Neural progenitor cell (in vitro differentiated cells): Measurements from ENCODE around the gene EFNA2. TPM values are rescaled to one million over a fixed set of nuclear protein-coding genes. Genes with fewer than 3 reads are reported as not detected.

Experiments used
- DNase-seq: peaks from one replicate; pipeline ENCODE4 v3.0.0-alpha.2; 2016; ENCODE audit warnings: low spot score
- H2AFZ ChIP-seq: fragments of 200-600 bp; sonication (generic); replicated peaks from 2 replicates; pipeline ENCODE4 v1.6.1; 2016; ENCODE audit warnings: antibody characterized with exemption
- H3F3A ChIP-seq: fragments of 200-600 bp; sonication (generic); 2 replicates; pipeline ENCODE4 v1.6.1; 2016; ENCODE audit warnings: antibody characterized with exemption, low read depth
- H3K27ac ChIP-seq: fragments of 200-600 bp; sonication (generic); 2 replicates; pipeline ENCODE4 v1.5.1; 2016; ENCODE audit warnings: mild to moderate bottlenecking
- H3K27me3 ChIP-seq: fragments of 200-600 bp; sonication (generic); 2 replicates; pipeline ENCODE4 v1.6.1; 2016; ENCODE audit warnings: mild to moderate bottlenecking, moderate library complexity
- H3K36me3 ChIP-seq: fragments of 200-600 bp; sonication (generic); 2 replicates; pipeline ENCODE4 v1.5.1; 2016
- H3K4me1 ChIP-seq: fragments of 200-600 bp; sonication (generic); 2 replicates; pipeline ENCODE4 v1.6.1; 2016; ENCODE audit warnings: mixed run types
- H3K4me2 ChIP-seq: fragments of 200-600 bp; sonication (generic); 2 replicates; pipeline ENCODE4 v1.6.1; 2016
- H3K4me3 ChIP-seq: fragments of 200-600 bp; sonication (generic); 2 replicates; pipeline ENCODE4 v1.5.1; 2016
- H3K79me2 ChIP-seq: fragments of 200-600 bp; sonication (generic); 2 replicates; pipeline ENCODE4 v1.6.1; 2016; ENCODE audit warnings: low read depth
- H3K9ac ChIP-seq: fragments of 200-600 bp; sonication (generic); 2 replicates; pipeline ENCODE4 v1.6.1; 2016
- H3K9me3 ChIP-seq: fragments of 200-600 bp; sonication (generic); 2 replicates; pipeline ENCODE4 v1.5.1; 2016; ENCODE audit warnings: low read depth
- H4K20me1 ChIP-seq: fragments of 200-600 bp; sonication (generic); 2 replicates; pipeline ENCODE4 v1.6.1; 2016; ENCODE audit warnings: low read depth
- H3K27ac Mint-ChIP-seq: 3 replicates; pipeline ENCODE4 v1.8.0; 2021; ENCODE audit warnings: mixed read lengths
- H3K27me3 Mint-ChIP-seq: 2 replicates; pipeline ENCODE4 v1.8.0; 2022; ENCODE audit warnings: low read depth, mild to moderate bottlenecking, inconsistent platforms, moderate library complexity, mixed read lengths; ENCODE audit not compliant: insufficient read depth
- H3K36me3 Mint-ChIP-seq: 3 replicates; pipeline ENCODE4 v1.8.0; 2021; ENCODE audit warnings: mixed read lengths
- H3K4me1 Mint-ChIP-seq: 3 replicates; pipeline ENCODE4 v1.8.0; 2021; ENCODE audit warnings: mixed read lengths
- H3K4me3 Mint-ChIP-seq: 3 replicates; pipeline ENCODE4 v1.8.0; 2021; ENCODE audit warnings: mild to moderate bottlenecking, moderate library complexity, mixed read lengths
- H3K9me3 Mint-ChIP-seq: 3 replicates; pipeline ENCODE4 v1.8.0; 2020; ENCODE audit warnings: mixed read lengths
- EZH2 ChIP-seq: fragments of 200-600 bp; sonication (generic); IDR thresholded peaks from 2 replicates; pipeline ENCODE4 v1.6.1; 2017; ENCODE audit warnings: antibody characterized with exemption, mild to moderate bottlenecking, moderate library complexity
- EZH2phosphoT487 ChIP-seq: fragments of 200-600 bp; sonication (generic); IDR thresholded peaks from 2 replicates; pipeline ENCODE4 v1.6.1; 2017; ENCODE audit warnings: antibody characterized with exemption
- total RNA-seq: library from RNA; depleted of rRNA; stranded (reverse); fragments of >200 nt; gene quantifications from 2 replicates; pipeline ENCODE4 v1.2.3, GENCODE V29; 2015; ENCODE audit warnings: low replicate concordance
- TF ChIP-seq, protein P1 (sequence below): fragments of 200-600 bp; sonication (generic); IDR thresholded peaks from 2 replicates; pipeline ENCODE4 v1.5.1; 2017; ENCODE audit warnings: antibody characterized with exemption, mild to moderate bottlenecking

Gene EFNA2
- 13.2 and 34.7 TPM in 2 replicates for total RNA-seq

DNA sequence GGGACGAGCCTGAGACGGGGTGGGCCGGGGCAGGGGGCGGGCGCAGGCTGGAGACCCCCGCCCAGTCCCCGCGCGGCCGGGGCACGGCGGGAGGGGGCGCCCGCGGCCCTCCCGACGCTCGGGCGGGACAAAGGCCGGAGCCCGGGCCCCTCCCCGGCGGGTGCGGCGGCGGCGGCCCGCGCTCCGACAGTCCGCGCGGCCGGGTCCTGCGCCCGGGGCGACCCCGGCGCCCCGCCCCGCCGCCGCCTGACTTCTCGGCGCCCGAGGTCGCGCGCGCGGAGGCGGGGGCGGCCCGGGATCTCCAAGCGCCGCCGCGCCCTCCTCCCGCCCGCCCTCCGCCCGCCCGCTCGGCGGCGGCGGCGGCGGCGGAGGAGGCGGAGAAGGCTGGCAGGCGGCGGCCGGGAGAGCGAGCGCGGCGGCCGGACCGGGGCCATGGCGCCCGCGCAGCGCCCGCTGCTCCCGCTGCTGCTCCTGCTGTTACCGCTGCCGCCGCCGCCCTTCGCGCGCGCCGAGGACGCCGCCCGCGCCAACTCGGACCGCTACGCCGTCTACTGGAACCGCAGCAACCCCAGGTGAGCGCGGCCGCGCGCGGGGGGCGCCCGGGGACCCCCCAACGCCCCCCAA, at the start of gene EFNA2:
EFNA2 (plus strand) TSS at position 137 of the 624 bp plus-strand sequence; CDS start at position 433, 296 bp downstream.
- H3K9me3 ChIP-seq: no peaks in the 10 kb centered on the region
- peak within 1 kb of the TSS; percentile 35 for H3K9ac ChIP-seq
- H3K27ac ChIP-seq: no peak within 1 kb of the TSS
- peak within 1 kb of the TSS; percentile 100 for H3K4me2 ChIP-seq
- H4K20me1 ChIP-seq: peaks cover 43% of the 10 kb centered on the region
- Mint-ChIP-seq H3K36me3 (no peaks in the 10 kb centered on the region), H3K9me3 (no peaks in the 10 kb centered on the region), H3K4me1 (peaks cover 17% of the 10 kb centered on the region), H3K4me3 (peak within 1 kb of the TSS; percentile 88), H3K27ac (peak within 1 kb of the TSS; percentile 61), H3K27me3 (peaks cover 5% of the 10 kb centered on the region)
- peak within 1 kb of the TSS; percentile 61 for H2AFZ ChIP-seq
- peak; percentile 79 for DNase-seq
- peaks cover 25% of the 10 kb centered on the region for H3K27me3 ChIP-seq
- H3K36me3 ChIP-seq: no peaks in the 10 kb centered on the region
- peaks cover 28% of the 10 kb centered on the region for H3K79me2 ChIP-seq
- peak within 1 kb of the TSS; percentile 74 for H3K4me3 ChIP-seq
- peaks cover 17% of the 10 kb centered on the region for H3K4me1 ChIP-seq
- TF ChIP-seq, protein P1, sequence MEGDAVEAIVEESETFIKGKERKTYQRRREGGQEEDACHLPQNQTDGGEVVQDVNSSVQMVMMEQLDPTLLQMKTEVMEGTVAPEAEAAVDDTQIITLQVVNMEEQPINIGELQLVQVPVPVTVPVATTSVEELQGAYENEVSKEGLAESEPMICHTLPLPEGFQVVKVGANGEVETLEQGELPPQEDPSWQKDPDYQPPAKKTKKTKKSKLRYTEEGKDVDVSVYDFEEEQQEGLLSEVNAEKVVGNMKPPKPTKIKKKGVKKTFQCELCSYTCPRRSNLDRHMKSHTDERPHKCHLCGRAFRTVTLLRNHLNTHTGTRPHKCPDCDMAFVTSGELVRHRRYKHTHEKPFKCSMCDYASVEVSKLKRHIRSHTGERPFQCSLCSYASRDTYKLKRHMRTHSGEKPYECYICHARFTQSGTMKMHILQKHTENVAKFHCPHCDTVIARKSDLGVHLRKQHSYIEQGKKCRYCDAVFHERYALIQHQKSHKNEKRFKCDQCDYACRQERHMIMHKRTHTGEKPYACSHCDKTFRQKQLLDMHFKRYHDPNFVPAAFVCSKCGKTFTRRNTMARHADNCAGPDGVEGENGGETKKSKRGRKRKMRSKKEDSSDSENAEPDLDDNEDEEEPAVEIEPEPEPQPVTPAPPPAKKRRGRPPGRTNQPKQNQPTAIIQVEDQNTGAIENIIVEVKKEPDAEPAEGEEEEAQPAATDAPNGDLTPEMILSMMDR: peak; percentile 25
- TF ChIP-seq EZH2: no peak
- TF ChIP-seq EZH2phosphoT487: no peak
- H3F3A ChIP-seq: peaks cover 35% of the 10 kb centered on the region

DNA sequence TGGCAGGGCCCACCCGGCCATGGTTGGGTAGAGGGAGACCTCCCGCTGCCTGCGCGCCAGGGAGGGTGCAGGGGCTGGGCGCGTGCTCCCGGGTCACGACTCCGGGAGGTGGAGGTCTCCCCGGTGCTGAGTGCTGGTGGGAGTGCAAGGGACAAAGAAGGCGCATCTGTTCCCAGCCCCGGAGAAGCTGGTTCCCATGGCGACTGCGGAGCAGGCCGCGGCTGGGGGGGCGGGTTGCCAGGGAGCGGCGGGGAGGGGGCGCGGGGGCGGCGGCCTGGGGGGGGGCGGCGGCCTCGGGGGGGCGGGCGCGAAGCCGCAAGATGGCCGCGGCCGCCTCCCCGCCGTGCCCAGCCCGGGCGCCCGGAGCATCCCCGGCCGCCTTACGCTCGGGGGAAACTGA, 49.1 kb upstream of the EFNA2 start:
- Mint-ChIP-seq H3K27ac (no peak overlapping the region), H3K4me1 (peaks cover 33% of the 10 kb centered on the region), H3K27me3 (peaks cover 15% of the 10 kb centered on the region), H3K9me3 (no peaks in the 10 kb centered on the region), H3K36me3 (no peaks in the 10 kb centered on the region), H3K4me3 (peak overlapping the region; percentile 77)
- peaks cover 9% of the 10 kb centered on the region for H3K4me1 ChIP-seq
- peaks cover 7% of the 10 kb centered on the region for H3K27me3 ChIP-seq
- peak overlapping the region; percentile 89 for H3K4me2 ChIP-seq
- no peaks in the 10 kb centered on the region for H3K36me3 ChIP-seq
- H3K9ac ChIP-seq: no peak overlapping the region
- peaks cover 29% of the 10 kb centered on the region for H3F3A ChIP-seq
- no peak overlapping the region for H2AFZ ChIP-seq
- H4K20me1 ChIP-seq: peaks cover 11% of the 10 kb centered on the region
- peaks cover 12% of the 10 kb centered on the region for H3K79me2 ChIP-seq
- no peaks in the 10 kb centered on the region for H3K9me3 ChIP-seq
- peak overlapping the region; percentile 75 for H3K4me3 ChIP-seq
- peak; percentile 68 for DNase-seq
- TF ChIP-seq EZH2phosphoT487: no peak
- TF ChIP-seq, protein P1: no peak
- TF ChIP-seq EZH2: no peak
- H3K27ac ChIP-seq: no peak overlapping the region

GRCh38 chr19:1237027-1237659, 48.5 kb upstream of the EFNA2 start:
- DNase-seq: peak; percentile 54
- Histone ChIP-seq H3K4me1 (peaks cover 9% of the 10 kb centered on the region), H3K4me3 (peak overlapping the region; percentile 75), H2AFZ (no peak overlapping the region), H3K4me2 (peak overlapping the region; percentile 89), H4K20me1 (peaks cover 5% of the 10 kb centered on the region), H3K79me2 (peaks cover 16% of the 10 kb centered on the region), H3K36me3 (no peaks in the 10 kb centered on the region), H3K27ac (no peak overlapping the region), H3K9me3 (no peaks in the 10 kb centered on the region), H3K9ac (no peak overlapping the region), H3F3A (peaks cover 29% of the 10 kb centered on the region), H3K27me3 (peaks cover 7% of the 10 kb centered on the region)
- no peaks in the 10 kb centered on the region for H3K36me3 Mint-ChIP-seq
- no peaks in the 10 kb centered on the region for H3K9me3 Mint-ChIP-seq
- no peak overlapping the region for H3K27ac Mint-ChIP-seq
- peaks cover 31% of the 10 kb centered on the region for H3K4me1 Mint-ChIP-seq
- TF ChIP-seq EZH2: no peak
- peak overlapping the region; percentile 82 for H3K4me3 Mint-ChIP-seq
- peaks cover 13% of the 10 kb centered on the region for H3K27me3 Mint-ChIP-seq
